HepG2 (cell line): ENCODE data around the gene PAFAH1B1. TPM values are rescaled to one million over a fixed set of nuclear protein-coding genes. Genes with fewer than 3 reads are reported as not detected.

Source experiments
- ARNT ChIP-seq: fragments of 450-650 bp; IDR thresholded peaks from 2 replicates; pipeline ENCODE4 v1.6.1; 2017
- ELF3 ChIP-seq: IDR thresholded peaks from 2 replicates; pipeline ENCODE4 v1.6.1; 2016; ENCODE audit warnings: missing genetic modification reagents, missing compliant biosample characterization
- KLF15 ChIP-seq: sonication (generic); formaldehyde crosslinking; IDR thresholded peaks from 2 replicates; pipeline ENCODE4 v1.8.1; 2023; ENCODE audit warnings: borderline replicate concordance, mild to moderate bottlenecking, inconsistent platforms, missing genetic modification reagents, mixed read lengths
- KLF9 ChIP-seq: IDR thresholded peaks from 2 replicates; pipeline ENCODE4 v1.6.1; 2016; ENCODE audit warnings: low read depth
- POGZ ChIP-seq: sonication (generic); formaldehyde crosslinking; IDR thresholded peaks from 2 replicates; pipeline ENCODE4 v1.4.0; 2020; ENCODE audit warnings: mild to moderate bottlenecking, missing genetic modification reagents
- POLR2G ChIP-seq: fragments of 200-400 bp; formaldehyde crosslinking; IDR thresholded peaks from 2 replicates; pipeline ENCODE4 v1.6.1; 2018; ENCODE audit warnings: mild to moderate bottlenecking, low read depth, low read length, moderate library complexity
- RAD51 ChIP-seq: fragments of 450-650 bp; IDR thresholded peaks from 2 replicates; pipeline ENCODE4 v1.6.1; 2016; ENCODE audit warnings: borderline replicate concordance
- THAP11 ChIP-seq: IDR thresholded peaks from 2 replicates; pipeline ENCODE4 v1.6.1; 2016; ENCODE audit warnings: missing biosample characterization, missing genetic modification reagents
- TSC22D2 ChIP-seq: sonication (generic); formaldehyde crosslinking; IDR thresholded peaks from 2 replicates; pipeline ENCODE4 v1.5.1; 2020; ENCODE audit warnings: missing genetic modification reagents, mild to moderate bottlenecking, borderline replicate concordance
- ZNF138 ChIP-seq: sonication (generic); formaldehyde crosslinking; IDR thresholded peaks from 2 replicates; pipeline ENCODE4 v1.5.0; 2020; ENCODE audit warnings: mild to moderate bottlenecking, low read depth, missing genetic modification reagents
- ZNF484 ChIP-seq: sonication (generic); formaldehyde crosslinking; IDR thresholded peaks from 2 replicates; pipeline ENCODE4 v1.5.1; 2020; ENCODE audit warnings: mild to moderate bottlenecking, low read depth, missing genetic modification reagents, borderline replicate concordance
- ZNF552 ChIP-seq: sonication (generic); formaldehyde crosslinking; IDR thresholded peaks from 2 replicates; pipeline ENCODE4 v1.9.0; 2022; ENCODE audit warnings: missing genetic modification reagents, mild to moderate bottlenecking, borderline replicate concordance
- polyA plus RNA-seq, 8 experiments: library from polyadenylated mRNA; depleted of rRNA in 3 of 8; stranded (reverse) in 7 of 8; unstranded in 1 of 8; fragments of >200 nt; fragmentation: Illumina TruSeq in 4 of 8; extraction: Trizol in 4 of 8; gene quantifications; 2 replicates each; pipeline versions ENCODE4 v1.2.1 to v1.2.3, GENCODE V29; 2011 to 2016; ENCODE audit warnings: low read depth in 4 of 8, missing spikeins in 1 of 8, mixed read lengths in 1 of 8; ENCODE audit not compliant: insufficient read depth in 1 of 8
- total RNA-seq, 5 experiments: library from RNA; depleted of rRNA; stranded (reverse); fragments of >200 nt; fragmentation: Illumina TruSeq; extraction: Trizol; gene quantifications; 2 replicates each; pipeline ENCODE4 v1.2.3, GENCODE V29; 2016; ENCODE audit warnings: low read depth in 1 of 5
- TF ChIP-seq, protein P1 (sequence below): sonication (generic); formaldehyde crosslinking; IDR thresholded peaks from 2 replicates; pipeline ENCODE4 v1.4.0; 2020; ENCODE audit warnings: mild to moderate bottlenecking, missing genetic modification reagents, borderline replicate concordance
- TF ChIP-seq, protein P2 (sequence below): sonication (generic); formaldehyde crosslinking; IDR thresholded peaks from 2 replicates; pipeline ENCODE4 v1.8.0; 2022; ENCODE audit warnings: mild to moderate bottlenecking, missing genetic modification reagents, borderline replicate concordance
- TF ChIP-seq, protein P3 (sequence below): IDR thresholded peaks from 2 replicates; pipeline ENCODE4 v1.6.1; 2016; ENCODE audit warnings: missing biosample characterization, missing genetic modification reagents, low read depth
- TF ChIP-seq, protein P4 (sequence below): sonication (generic); formaldehyde crosslinking; IDR thresholded peaks from 2 replicates; pipeline ENCODE4 v1.8.0; 2023; ENCODE audit warnings: mild to moderate bottlenecking, missing genetic modification reagents
- TF ChIP-seq, protein P5 (sequence below): sonication (generic); formaldehyde crosslinking; IDR thresholded peaks from 2 replicates; pipeline ENCODE4 v1.5.0; 2020; ENCODE audit warnings: mild to moderate bottlenecking, missing genetic modification reagents

PAFAH1B1 gene
- total and polyA plus RNA-seq, 2 of the 13 experiments (the other 11 are each of a cell fraction or from before 2014, with no cell fraction given), result 46.0 to 64.9 TPM

DNA sequence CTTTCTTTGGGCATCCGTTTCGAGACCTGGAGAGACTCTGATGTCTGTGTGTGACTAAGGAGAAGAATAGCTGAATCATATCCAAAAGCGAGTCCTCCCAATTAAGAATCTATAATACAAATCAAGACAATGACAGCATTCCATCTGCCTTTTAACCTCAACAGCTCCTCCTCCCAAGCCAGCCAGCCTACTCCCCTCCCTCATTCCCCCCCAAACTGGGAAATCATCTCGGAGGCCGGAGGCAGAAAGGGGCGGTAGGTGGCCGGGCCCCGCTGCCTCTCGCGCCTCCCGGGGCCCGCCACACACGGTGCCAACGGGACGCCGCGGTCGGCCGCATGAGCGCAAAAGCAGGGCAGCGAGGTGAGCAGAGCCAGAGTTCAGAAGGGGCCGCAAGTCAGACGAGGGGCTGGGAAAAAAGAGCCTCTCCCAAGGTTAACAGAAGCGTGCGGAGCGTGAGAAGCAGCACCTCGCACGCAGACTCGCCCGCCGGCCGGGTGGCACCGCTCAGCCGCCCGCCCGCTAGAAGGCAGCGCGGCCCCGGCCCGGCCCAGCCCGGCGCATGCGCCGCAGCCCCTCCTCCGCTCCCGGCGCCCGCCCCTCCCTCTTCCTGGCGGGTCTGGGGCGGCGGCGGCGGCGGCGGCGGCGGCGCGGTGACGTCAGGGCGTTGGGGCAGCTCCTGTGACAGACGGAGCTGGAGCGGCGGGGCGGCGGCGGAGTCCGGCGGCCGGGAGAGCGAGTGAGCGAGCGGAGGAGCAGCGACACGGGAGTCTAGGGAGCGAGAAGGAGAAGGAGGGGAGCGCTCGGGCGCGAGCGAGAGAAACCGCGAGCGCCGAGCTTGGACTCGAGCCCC lies at the start of gene PAFAH1B1 (continued):
- TF ChIP-seq THAP11 (peak; percentile 19; the same call in 1 of the 2 replicates), ZNF552 (CRISPR knock-in tag) (no peak), ARNT (no peak), POLR2G (peak; percentile 88), TSC22D2 (CRISPR knock-in tag) (no peak), KLF9 (CRISPR knock-in tag) (no peak), ZNF484 (CRISPR knock-in tag) (no peak), ELF3 (peak; percentile 33; the same call in 1 of the 2 replicates), RAD51 (no peak), KLF15 (CRISPR knock-in tag) (no peak), POGZ (CRISPR knock-in tag) (peak; percentile 24; the same call in 1 of the 2 replicates), ZNF138 (CRISPR knock-in tag) (no peak)
- TF ChIP-seq, protein P1, sequence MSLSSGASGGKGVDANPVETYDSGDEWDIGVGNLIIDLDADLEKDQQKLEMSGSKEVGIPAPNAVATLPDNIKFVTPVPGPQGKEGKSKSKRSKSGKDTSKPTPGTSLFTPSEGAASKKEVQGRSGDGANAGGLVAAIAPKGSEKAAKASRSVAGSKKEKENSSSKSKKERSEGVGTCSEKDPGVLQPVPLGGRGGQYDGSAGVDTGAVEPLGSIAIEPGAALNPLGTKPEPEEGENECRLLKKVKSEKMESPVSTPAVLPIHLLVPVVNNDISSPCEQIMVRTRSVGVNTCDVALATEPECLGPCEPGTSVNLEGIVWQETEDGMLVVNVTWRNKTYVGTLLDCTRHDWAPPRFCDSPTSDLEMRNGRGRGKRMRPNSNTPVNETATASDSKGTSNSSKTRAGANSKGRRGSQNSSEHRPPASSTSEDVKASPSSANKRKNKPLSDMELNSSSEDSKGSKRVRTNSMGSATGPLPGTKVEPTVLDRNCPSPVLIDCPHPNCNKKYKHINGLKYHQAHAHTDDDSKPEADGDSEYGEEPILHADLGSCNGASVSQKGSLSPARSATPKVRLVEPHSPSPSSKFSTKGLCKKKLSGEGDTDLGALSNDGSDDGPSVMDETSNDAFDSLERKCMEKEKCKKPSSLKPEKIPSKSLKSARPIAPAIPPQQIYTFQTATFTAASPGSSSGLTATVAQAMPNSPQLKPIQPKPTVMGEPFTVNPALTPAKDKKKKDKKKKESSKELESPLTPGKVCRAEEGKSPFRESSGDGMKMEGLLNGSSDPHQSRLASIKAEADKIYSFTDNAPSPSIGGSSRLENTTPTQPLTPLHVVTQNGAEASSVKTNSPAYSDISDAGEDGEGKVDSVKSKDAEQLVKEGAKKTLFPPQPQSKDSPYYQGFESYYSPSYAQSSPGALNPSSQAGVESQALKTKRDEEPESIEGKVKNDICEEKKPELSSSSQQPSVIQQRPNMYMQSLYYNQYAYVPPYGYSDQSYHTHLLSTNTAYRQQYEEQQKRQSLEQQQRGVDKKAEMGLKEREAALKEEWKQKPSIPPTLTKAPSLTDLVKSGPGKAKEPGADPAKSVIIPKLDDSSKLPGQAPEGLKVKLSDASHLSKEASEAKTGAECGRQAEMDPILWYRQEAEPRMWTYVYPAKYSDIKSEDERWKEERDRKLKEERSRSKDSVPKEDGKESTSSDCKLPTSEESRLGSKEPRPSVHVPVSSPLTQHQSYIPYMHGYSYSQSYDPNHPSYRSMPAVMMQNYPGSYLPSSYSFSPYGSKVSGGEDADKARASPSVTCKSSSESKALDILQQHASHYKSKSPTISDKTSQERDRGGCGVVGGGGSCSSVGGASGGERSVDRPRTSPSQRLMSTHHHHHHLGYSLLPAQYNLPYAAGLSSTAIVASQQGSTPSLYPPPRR (CRISPR knock-in tag), result peak; percentile 52; the same call in 1 of the 2 replicates
- TF ChIP-seq, protein P2, sequence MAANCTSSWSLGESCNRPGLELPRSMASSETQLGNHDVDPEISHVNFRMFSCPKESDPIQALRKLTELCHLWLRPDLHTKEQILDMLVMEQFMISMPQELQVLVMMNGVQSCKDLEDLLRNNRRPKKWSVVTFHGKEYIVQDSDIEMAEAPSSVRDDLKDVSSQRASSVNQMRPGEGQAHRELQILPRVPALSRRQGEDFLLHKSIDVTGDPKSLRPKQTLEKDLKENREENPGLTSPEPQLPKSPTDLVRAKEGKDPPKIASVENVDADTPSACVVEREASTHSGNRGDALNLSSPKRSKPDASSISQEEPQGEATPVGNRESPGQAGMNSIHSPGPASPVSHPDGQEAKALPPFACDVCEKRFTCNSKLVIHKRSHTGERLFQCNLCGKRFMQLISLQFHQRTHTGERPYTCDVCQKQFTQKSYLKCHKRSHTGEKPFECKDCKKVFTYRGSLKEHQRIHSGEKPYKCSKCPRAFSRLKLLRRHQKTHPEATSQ, result no peak
- TF ChIP-seq, protein P3, sequence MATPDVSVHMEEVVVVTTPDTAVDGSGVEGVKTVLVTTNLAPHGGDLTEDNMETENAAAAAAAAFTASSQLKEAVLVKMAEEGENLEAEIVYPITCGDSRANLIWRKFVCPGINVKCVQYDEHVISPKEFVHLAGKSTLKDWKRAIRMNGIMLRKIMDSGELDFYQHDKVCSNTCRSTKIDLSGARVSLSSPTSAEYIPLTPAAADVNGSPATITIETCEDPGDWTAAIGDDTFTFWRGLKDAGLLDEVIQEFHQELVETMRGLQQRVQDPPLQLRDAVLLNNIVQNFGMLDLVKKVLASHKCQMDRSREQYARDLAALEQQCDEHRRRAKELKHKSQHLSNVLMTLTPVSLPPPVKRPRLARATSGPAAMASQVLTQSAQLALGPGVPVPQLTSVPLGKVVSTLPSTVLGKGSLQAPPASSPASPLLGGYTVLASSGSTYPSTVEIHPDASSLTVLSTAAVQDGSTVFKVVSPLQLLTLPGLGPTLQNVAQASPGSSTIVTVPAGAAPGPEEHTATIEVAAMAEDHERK (CRISPR knock-in tag), result peak; percentile 28; the same call in 1 of the 2 replicates
- TF ChIP-seq, protein P4, sequence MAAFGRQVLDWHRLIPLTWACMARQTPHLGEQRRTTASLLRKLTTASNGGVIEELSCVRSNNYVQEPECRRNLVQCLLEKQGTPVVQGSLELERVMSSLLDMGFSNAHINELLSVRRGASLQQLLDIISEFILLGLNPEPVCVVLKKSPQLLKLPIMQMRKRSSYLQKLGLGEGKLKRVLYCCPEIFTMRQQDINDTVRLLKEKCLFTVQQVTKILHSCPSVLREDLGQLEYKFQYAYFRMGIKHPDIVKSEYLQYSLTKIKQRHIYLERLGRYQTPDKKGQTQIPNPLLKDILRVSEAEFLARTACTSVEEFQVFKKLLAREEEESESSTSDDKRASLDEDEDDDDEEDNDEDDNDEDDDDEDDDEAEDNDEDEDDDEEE (CRISPR knock-in tag), result no peak; the same call in 1 of the 2 replicates
- TF ChIP-seq, protein P5, sequence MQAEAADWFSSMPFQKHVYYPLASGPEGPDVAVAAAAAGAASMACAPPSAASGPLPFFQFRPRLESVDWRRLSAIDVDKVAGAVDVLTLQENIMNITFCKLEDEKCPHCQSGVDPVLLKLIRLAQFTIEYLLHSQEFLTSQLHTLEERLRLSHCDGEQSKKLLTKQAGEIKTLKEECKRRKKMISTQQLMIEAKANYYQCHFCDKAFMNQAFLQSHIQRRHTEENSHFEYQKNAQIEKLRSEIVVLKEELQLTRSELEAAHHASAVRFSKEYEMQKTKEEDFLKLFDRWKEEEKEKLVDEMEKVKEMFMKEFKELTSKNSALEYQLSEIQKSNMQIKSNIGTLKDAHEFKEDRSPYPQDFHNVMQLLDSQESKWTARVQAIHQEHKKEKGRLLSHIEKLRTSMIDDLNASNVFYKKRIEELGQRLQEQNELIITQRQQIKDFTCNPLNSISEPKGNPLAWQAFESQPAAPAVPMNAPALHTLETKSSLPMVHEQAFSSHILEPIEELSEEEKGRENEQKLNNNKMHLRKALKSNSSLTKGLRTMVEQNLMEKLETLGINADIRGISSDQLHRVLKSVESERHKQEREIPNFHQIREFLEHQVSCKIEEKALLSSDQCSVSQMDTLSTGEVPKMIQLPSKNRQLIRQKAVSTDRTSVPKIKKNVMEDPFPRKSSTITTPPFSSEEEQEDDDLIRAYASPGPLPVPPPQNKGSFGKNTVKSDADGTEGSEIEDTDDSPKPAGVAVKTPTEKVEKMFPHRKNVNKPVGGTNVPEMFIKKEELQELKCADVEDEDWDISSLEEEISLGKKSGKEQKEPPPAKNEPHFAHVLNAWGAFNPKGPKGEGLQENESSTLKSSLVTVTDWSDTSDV (CRISPR knock-in tag), result 0 out of 2 replicates have a peak, but pooled peaks have one; percentile 65
